ENCODE data around the gene ARMC8. TPM values are rescaled to one million over a fixed set of nuclear protein-coding genes. Genes with fewer than 3 reads are reported as not detected.

ARMC8 gene
- total RNA-seq, 1 donor from 2014 or later = 23.4 TPM

DNA sequence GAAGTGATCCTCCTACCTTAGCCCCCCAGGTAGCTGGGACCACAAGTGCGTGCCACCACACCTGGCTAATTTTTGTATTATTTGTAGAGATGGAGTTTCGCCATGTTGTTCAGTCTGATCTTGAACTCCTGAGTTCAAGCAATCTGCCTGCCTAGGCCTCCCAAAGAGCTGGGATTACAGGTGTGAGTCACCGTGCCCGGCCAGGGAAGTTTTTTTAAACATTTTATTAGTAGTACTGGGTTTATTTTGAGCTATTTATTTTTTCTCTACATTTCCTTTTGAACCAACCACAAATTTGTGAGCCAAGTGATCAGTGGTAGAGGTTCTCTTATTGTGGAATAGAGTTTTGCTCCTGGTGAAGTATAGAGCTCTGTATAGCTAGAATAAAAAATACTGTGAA, 33.7 kb downstream of the ARMC8 start:
- TF ChIP-seq, protein P1, sequence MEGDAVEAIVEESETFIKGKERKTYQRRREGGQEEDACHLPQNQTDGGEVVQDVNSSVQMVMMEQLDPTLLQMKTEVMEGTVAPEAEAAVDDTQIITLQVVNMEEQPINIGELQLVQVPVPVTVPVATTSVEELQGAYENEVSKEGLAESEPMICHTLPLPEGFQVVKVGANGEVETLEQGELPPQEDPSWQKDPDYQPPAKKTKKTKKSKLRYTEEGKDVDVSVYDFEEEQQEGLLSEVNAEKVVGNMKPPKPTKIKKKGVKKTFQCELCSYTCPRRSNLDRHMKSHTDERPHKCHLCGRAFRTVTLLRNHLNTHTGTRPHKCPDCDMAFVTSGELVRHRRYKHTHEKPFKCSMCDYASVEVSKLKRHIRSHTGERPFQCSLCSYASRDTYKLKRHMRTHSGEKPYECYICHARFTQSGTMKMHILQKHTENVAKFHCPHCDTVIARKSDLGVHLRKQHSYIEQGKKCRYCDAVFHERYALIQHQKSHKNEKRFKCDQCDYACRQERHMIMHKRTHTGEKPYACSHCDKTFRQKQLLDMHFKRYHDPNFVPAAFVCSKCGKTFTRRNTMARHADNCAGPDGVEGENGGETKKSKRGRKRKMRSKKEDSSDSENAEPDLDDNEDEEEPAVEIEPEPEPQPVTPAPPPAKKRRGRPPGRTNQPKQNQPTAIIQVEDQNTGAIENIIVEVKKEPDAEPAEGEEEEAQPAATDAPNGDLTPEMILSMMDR (IDR thresholded peaks at IDR 0.05) = no peak
- no peak for DNase-seq (ENCODE audit: low spot score in 2 of 2)
- no peaks in the 10 kb centered on the region for H3K9me3 ChIP-seq
- no peak overlapping the region for H3K4me3 ChIP-seq
- no peak overlapping the region for H3K27ac ChIP-seq
- no peaks in the 10 kb centered on the region for H3K27me3 ChIP-seq
- H3K36me3 ChIP-seq = peaks cover 26 to 33% of the 10 kb centered on the region in 2 donors
- intact Hi-C loops (cut with DNase I) = no loop called here
- H3K4me1 ChIP-seq = no peaks in the 10 kb centered on the region

DNA sequence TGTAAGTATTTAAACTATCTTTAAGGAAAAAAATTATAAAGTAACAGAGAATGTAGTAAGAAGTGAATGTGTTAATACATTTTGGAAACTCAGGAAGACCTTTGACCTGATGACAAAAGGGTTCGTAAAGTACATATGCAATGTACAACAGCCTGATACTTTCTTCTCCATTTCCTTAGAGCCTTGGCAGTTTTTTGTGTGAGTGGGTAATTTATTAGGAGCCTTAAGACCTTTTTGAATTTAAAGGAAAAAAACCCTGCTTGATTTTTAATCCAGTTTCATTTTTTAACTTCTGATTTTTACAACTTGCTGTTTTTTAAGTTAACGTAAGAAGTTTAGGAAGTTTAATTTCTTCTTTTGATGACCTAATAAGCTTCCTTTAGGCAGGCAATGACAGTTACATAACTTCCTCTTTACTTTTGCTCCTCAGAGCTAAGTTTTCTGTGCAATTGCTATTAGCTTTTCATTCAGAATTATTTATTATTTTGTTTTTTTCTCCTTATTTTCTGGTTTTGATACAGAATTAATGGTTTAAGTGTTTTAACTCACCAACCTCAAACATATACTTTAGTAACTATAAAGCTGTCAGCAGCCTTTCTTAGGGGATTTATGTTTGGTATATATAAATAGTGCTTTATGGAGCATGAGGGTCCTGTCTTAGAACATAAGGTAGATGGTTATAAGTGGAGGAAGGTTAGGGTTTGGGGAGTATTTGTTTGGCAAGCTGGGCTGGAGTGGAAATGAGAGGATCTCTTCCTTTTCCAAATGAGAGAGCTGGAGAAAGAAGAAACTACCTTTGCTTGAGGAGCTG, 35.2 kb downstream of the ARMC8 start:
- H3K27ac ChIP-seq = no peak overlapping the region
- intact Hi-C loops (cut with DNase I) = no loop called here
- H3K36me3 ChIP-seq = peaks cover 36 to 44% of the 10 kb centered on the region in 2 donors
- H3K4me3 ChIP-seq = no peak overlapping the region
- no peak for DNase-seq (ENCODE audit: low spot score in 2 of 2)
- TF ChIP-seq, protein P1 (IDR thresholded peaks at IDR 0.05) = no peak
- H3K27me3 ChIP-seq = no peaks in the 10 kb centered on the region
- no peaks in the 10 kb centered on the region for H3K9me3 ChIP-seq
- no peaks in the 10 kb centered on the region for H3K4me1 ChIP-seq

DNA sequence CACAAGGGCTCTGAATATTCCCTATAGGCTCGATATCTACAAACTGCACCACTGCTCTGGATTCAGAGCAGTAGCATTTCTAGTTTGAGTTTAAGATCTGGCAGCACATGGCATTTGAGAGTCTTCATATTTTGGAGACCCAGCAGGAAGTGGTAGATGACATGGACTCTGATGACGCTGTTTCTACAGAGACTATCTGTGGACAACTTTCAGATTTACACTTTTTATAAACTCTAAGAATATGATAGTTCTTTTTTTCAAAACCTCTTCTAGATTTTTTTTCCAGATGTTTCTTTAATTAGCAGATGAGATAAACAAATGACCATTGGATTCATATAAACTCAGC, 35.8 kb downstream of the ARMC8 start:
- Histone ChIP-seq H3K4me1 (no peaks in the 10 kb centered on the region), H3K27me3 (no peaks in the 10 kb centered on the region), H3K36me3 (peaks cover 42 to 44% of the 10 kb centered on the region in 2 donors), H3K4me3 (no peak overlapping the region), H3K9me3 (no peaks in the 10 kb centered on the region), H3K27ac (no peak overlapping the region)
- intact Hi-C loops (cut with DNase I) = no loop called here
- no peak for DNase-seq (ENCODE audit: low spot score in 2 of 2)
- TF ChIP-seq, protein P1 (IDR thresholded peaks at IDR 0.05) = no peak

DNA sequence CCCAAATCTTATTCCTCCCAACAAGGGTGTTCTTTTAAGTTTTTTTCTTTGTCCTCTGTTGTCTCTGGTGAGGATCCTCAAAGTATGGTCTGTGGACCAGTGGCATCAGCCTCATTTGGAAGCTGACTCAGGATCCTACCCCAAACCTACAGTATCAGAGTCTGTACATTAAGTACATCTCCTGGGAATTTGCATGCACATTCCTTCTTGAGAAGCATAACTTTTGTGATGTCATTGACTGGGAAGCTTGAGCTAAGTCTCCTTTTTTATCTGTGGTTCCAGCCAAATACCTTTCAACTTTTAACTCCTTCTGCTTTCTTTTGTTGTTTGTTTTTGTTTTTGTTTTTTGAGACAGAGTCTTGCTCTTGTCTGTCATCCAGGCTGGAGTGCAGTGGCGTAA, 40.5 kb downstream of the ARMC8 start:
- Histone ChIP-seq H3K9me3 (no peaks in the 10 kb centered on the region), H3K36me3 (peaks cover 76 to 89% of the 10 kb centered on the region in 2 donors), H3K4me3 (no peak overlapping the region), H3K27me3 (no peaks in the 10 kb centered on the region), H3K27ac (no peak overlapping the region), H3K4me1 (no peaks in the 10 kb centered on the region)
- TF ChIP-seq, protein P1 (IDR thresholded peaks at IDR 0.05) = no peak
- intact Hi-C loops (cut with DNase I) = no loop called here
- no peak for DNase-seq (ENCODE audit: low spot score in 2 of 2)

DNA sequence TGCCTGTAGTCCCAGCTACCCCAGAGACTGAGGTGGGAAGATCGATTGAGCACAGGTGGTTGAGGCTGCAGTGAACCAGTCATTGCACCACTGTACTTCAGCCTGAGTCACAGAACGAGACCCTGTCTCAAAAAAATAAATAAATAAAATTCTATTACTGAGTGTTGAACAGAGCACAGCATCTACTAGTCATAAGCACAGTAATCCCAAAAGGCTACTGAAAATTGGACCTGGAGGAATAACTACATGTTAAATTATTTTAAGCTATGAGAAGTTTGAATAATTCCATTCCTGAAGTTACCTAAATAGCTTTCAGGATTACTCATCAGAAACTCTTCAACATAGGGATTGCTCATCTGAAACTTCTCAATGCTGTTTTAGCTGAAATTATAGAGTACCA, 43.4 kb downstream of the ARMC8 start:
- no peak overlapping the region for H3K4me3 ChIP-seq
- H3K36me3 ChIP-seq = peaks cover 65 to 72% of the 10 kb centered on the region in 2 donors
- H3K9me3 ChIP-seq = no peaks in the 10 kb centered on the region
- no peak for DNase-seq (ENCODE audit: low spot score in 2 of 2)
- TF ChIP-seq, protein P1 (IDR thresholded peaks at IDR 0.05) = no peak
- intact Hi-C loops (cut with DNase I) = no loop called here
- H3K4me1 ChIP-seq = no peaks in the 10 kb centered on the region
- H3K27me3 ChIP-seq = no peaks in the 10 kb centered on the region
- no peak overlapping the region for H3K27ac ChIP-seq
